NCI-H82 treated with DMSO at 0.1 percent for 48 hours (cell line): ENCODE data around the gene NSMF.
"Not testable (repeated sequence)": the region's sequence is repeated elsewhere in the genome, so short reads cannot be mapped to it uniquely, and the experiment has no call there.

Experiments used
- DNase-seq: peaks from one replicate; lab custom pipeline; 2025; ENCODE audit not compliant: unreplicated experiment; lab: John Stamatoyannopoulos, UW

Gene NSMF

DNA sequence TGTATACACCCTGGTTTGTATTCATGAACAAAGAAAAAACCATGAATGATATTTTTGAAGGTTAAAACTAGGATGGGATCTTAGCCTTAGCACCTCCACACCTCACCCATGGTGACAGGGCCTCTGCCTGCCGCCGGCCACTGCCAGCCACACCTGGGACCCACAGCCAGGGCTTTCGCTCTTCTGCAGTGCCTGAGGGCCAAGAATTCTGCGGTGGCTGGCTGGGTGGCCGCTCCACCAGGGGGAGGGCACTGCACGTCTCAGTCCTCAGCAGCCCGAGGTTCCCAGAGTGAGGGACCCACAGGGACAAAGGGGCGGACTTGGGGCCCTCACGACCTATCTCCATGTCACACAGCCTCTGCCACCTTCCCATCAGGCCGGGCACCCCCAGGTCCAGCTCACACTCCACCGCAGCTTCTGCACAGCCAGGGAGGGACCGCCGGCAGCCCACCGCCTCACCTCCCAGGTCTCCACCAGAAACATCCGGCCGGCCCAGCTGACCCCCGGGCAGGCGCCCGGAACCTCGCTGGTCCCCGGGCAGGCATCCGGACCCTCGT is 43.0 kb downstream of the NSMF start:
- DNase-seq: no peak

GRCh38 chr9:137415451-137415850 is 43.7 kb downstream of the NSMF start:
- no peak for DNase-seq

GRCh38 chr9:137412431-137412830 is 46.7 kb downstream of the NSMF start:
- DNase-seq: no peak

GRCh38 chr9:137411645-137412380 is 47.3 kb downstream of the NSMF start:
- no peak for DNase-seq

DNA sequence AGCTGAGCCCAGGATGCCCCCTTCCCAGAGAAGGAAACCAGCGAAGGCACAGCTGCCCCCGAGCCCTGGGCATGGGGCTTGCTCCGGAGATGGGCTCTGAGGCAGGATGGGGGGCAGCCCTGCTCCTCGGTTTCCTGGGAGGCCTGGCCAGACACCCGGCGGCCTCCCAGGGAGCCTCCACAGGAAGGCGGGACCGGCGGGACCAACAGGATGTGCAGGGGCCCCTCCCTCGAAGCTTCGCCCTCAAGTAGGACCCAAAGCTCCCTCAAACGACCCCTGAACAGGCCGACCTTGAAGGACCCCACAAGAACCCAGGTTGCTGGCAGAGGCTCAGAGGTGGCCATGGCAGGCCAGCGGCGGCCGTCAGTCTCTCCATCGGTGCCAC is 47.9 kb downstream of the NSMF start:
- DNase-seq: no peak

GRCh38 chr9:137410891-137411249 is 48.3 kb downstream of the NSMF start:
- no peak for DNase-seq

GRCh38 chr9:137410236-137410890 is 48.8 kb downstream of the NSMF start:
- not testable (repeated sequence) for DNase-seq

DNA sequence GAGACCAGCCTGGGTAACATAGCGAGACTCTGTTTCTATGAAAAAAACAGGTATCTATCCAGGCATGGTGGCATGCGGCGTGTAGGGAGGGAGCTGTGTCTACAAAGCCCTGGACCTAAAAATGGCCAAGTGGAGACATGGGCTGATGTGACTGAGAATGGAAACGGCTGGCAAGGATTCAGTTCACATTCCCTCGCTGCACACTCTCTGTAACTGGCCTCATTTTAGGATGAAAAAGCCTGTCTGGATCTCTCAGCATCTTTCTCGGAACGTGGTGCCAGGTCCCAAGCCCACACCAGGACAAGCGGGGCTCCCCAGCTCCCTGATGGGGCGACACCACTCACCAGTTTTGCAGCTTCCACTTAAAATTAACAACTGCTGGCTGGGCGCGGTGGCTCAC is 49.6 kb downstream of the NSMF start:
- no peak for DNase-seq

GRCh38 chr9:137408651-137409405 is 50.3 kb downstream of the NSMF start:
- DNase-seq: no peak

DNA sequence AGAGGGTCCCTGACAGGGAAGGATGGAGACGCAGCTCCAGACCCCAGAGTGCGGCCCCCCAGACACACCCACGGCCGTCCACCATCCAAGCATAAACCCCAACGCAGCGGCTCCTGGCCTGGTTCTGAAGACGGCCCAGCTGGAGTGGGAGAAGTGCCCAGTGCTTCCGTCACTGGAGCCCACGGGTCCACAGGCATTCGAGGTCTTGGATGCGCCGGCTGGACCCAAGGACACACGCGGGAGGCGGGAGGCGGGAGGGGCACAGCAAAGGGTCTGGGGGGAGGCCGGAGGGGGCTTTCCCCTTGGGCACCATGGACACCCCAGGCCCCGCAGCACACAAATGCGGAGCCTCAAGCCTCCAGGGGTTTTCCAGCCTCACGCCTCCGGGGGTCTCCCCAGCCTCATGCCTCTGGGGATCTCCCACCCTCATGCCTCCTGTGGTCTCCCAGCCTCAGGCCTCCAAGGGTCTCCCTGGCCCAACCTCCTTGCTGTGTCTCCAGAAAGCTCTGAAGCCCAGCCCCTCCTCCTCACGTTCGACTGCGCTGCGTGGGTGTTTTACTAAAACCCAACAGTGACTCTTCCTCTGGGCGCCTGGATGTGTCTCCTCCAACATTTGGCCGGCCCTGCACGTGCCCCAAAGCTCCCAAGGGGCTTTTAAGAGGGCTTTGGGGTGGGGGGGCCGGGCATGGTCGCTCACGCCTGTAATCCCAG is 51.4 kb downstream of the NSMF start:
- DNase-seq: no peak

DNA sequence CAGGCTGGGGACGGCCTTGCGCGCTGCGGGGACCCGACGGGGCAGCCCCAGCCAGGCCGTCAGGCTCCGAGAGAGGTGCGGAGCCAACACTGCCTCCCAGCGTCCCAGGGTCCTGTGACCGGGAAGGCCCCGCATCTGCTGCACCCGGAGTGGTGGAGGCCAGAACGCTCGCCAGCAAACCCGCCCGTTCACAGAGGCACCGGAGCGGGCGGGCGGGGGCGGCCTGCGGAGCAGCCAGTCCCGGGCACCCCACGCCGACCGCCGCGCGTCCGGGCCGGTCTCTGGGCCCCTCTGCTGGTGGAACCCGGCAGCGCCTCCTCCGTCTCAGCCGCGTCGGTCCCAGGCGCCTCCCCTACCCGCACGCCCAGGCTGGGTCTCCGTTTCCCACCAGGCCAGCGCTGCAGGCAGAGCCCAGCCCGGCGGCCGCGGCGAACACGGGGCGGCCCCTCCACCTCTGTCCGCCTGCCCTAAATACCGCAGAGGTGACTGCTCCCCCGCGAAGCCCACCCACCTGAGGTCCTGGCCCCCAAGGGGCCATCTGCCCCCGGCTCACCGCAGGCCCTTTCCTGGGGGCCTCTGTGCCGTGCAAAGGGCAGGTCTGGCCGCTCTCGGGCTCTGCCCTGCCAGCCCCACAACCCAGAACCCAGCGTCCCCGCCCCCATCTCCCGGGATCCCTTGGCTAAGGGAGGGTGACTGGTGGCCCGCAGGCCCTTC is 52.1 kb downstream of the NSMF start:
- no peak for DNase-seq

- DNase-seq: no peak
These were observed 52.9 kb downstream of the NSMF start for GRCh38 chr9:137406085-137406760.

GRCh38 chr9:137405677-137406081 is 53.5 kb downstream of the NSMF start:
- no peak for DNase-seq

GRCh38 chr9:137404961-137405567 is 54.1 kb downstream of the NSMF start:
- DNase-seq: no peak

- DNase-seq: no peak
These were observed 55.9 kb downstream of the NSMF start for GRCh38 chr9:137403269-137403668.

DNA sequence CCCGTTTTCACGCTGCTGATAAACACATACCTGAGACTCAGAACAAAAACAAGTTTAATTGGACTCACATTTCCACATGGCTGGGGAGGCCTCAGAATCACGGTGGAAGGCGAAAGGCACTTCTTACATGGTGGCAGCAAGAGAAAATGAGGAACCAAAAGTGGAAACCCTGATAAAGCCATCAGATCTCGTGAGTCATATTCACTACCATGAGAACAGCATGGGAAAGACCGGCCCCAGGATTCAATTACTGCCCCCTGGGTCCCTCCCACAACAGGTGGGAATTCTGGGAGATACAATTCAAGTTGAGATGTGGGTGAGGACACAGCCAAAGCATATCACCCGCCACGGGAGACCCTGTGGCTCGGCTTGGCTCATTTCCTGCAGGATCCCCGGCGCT is 56.4 kb downstream of the NSMF start:
- no peak for DNase-seq

DNA sequence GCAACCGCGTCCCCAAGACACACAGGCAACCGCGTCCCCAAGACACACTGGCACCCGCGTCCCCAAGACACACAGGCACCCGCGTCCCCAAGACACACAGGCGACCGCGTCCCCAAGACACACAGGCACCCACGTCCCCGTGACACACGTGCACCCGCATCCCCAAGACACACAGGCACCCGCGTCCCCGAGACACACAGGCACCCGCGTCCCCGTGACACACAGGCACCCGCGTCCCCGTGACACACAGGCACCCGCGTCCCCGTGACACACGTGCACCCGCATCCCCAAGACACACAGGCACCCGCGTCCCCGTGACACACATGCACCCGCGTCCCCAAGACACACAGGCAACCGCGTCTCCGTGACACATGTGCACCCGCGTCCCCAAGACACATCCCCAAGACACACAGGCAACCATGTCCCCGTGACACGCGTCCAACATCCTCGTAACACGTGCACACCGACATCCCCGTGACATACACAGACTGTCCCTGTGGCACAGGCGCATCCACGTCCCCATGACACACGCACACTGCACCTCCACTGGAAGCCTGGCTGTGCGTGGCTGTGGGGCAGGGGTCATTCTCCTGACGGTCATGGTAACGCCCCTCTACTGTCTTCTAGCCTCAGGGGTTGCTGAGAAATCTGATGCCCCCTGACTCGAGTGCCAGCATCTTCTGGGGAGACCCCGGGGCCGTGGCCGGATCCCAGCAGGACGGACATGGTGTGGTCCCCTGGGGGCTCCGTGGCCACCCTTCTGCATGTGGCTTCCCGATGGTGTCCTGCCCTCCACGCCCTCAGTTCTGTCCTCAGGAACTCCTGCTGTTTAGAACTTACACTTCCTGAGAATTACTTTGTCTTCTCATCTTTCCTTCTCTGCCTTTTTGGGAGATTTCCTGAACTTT is 60.3 kb downstream of the NSMF start:
- no peak for DNase-seq

DNA sequence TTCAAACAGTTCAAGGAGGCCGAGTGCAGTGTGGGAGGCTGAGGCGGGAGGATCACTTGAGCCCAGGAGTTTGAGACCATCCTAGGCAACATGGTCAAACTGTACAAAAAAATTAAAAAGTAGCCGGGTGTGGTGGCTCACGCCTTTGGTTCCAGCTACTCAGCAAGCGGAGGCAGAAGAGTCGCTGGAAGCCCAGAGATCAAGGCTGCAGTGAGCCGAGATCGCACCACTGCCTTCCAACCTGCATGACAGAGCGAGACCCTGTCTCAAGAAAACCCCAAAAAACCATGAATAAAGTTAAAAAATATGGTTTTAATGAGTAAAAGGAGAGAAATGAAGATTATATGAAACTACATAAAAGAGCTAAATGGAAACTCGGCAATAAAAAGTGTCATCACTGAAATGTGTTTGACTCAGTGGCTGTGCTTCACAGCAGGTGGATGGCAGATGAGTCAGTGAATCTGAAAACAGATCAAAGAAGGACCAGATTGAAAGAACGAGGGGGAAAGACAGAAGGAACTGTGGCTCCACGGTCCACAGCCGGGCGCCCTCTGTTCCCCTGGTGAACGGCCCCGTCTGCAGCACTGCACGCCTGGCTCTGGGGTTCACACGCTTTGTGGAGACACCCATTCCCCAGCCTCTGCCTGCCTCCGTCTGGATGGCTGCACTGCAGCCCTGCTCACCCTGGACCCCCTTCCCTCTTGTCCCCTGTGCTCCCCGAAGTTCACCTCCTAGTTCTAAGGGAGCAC is 61.3 kb downstream of the NSMF start:
- DNase-seq: no peak
